Ovary (tissue), 3 donors: ENCODE measurements around the gene SYNPO2.

Source experiments
- EP300 ChIP-seq: sonication (generic); formaldehyde crosslinking; IDR thresholded peaks from one replicate; pipeline ENCODE4 v1.6.1; 2017; ENCODE audit warnings: antibody characterized with exemption
- TF ChIP-seq, protein P1 (sequence below), 3 donors: fragments of 450-650 bp in 2 of 3; fragments of 200-600 bp in 1 of 3; IDR thresholded peaks; one replicate each; pipeline versions ENCODE4 v1.5.1 to v1.8.0; 2016 to 2022; ENCODE audit warnings: antibody characterized with exemption in 3 of 3, mild to moderate bottlenecking in 1 of 3
- donor health status: DM: no; HTN: no; CAD: no.

DNA sequence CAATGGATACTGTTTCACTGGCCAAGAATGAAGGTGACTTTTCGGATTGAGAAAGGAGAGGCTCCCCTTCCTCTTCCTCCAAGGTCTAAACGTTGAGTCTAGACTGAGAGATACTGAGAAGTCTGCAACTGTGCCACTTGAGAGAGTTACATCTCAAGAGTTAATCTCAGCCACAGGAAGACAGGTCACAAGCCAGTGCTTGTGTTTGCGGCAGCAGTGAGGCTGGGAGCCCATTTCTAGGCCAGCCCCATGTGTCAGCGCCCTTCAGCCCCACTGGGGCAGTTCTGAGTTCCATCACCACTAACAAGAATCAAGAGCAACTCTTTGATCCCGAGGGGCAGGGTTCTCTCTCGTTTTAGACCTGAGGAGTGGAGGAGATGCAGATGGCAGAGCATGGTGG lies 45.4 kb upstream of the SYNPO2 start:
- TF ChIP-seq, protein P1, sequence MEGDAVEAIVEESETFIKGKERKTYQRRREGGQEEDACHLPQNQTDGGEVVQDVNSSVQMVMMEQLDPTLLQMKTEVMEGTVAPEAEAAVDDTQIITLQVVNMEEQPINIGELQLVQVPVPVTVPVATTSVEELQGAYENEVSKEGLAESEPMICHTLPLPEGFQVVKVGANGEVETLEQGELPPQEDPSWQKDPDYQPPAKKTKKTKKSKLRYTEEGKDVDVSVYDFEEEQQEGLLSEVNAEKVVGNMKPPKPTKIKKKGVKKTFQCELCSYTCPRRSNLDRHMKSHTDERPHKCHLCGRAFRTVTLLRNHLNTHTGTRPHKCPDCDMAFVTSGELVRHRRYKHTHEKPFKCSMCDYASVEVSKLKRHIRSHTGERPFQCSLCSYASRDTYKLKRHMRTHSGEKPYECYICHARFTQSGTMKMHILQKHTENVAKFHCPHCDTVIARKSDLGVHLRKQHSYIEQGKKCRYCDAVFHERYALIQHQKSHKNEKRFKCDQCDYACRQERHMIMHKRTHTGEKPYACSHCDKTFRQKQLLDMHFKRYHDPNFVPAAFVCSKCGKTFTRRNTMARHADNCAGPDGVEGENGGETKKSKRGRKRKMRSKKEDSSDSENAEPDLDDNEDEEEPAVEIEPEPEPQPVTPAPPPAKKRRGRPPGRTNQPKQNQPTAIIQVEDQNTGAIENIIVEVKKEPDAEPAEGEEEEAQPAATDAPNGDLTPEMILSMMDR (IDR thresholded peaks at IDR 0.05) = no peak
- TF ChIP-seq EP300 = no peak
